ENCODE results near the gene GPR84. TPM values are rescaled to one million over a fixed set of nuclear protein-coding genes. Genes with fewer than 3 reads are reported as not detected.

The GPR84 gene
- total and polyA plus RNA-seq, 9 of the 15 experiments (the other 6 are each of a cell fraction or from before 2014, with no cell fraction given): 0.07 to 0.18 (median 0.11) TPM; not detected in 5

DNA sequence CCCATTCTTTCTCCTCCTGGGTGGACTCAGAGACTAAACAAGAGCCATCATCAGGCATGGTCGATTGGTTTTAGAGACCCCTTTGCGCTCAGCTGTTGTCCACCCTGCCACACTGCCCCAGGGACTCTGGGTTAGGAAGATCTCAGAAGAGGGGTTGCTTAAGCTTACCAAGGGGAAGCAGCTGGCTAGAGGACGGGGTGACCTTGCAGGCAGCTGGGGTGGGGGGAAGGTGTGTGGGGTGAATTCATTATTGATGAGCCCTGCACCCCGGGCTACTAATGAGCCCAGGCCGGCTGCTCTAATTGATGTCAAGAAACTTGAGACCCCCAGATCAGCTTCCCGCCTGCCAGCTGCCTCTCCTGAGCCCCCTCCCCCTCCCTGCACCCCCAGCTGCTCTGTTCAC, 28.9 kb upstream of the GPR84 start (continued):
- TF ChIP-seq, protein P1, sequence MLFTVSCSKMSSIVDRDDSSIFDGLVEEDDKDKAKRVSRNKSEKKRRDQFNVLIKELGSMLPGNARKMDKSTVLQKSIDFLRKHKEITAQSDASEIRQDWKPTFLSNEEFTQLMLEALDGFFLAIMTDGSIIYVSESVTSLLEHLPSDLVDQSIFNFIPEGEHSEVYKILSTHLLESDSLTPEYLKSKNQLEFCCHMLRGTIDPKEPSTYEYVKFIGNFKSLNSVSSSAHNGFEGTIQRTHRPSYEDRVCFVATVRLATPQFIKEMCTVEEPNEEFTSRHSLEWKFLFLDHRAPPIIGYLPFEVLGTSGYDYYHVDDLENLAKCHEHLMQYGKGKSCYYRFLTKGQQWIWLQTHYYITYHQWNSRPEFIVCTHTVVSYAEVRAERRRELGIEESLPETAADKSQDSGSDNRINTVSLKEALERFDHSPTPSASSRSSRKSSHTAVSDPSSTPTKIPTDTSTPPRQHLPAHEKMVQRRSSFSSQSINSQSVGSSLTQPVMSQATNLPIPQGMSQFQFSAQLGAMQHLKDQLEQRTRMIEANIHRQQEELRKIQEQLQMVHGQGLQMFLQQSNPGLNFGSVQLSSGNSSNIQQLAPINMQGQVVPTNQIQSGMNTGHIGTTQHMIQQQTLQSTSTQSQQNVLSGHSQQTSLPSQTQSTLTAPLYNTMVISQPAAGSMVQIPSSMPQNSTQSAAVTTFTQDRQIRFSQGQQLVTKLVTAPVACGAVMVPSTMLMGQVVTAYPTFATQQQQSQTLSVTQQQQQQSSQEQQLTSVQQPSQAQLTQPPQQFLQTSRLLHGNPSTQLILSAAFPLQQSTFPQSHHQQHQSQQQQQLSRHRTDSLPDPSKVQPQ (CRISPR knock-in tag; IDR thresholded peaks at IDR 0.05; ENCODE audit: borderline replicate concordance): no peak
- no peak for TF ChIP-seq ZNF668 (CRISPR knock-in tag; IDR thresholded peaks at IDR 0.05)
- no peak for TF ChIP-seq NFRKB (IDR thresholded peaks at IDR 0.05; ENCODE audit: low read depth)
- TF ChIP-seq TCF7 (IDR thresholded peaks at IDR 0.05; ENCODE audit: borderline replicate concordance): no peak
- TF ChIP-seq RFX5 (IDR thresholded peaks at IDR 0.05; ENCODE audit: low read depth, low read length): no peak
- no peak for TF ChIP-seq HEY1 (CRISPR knock-in tag; IDR thresholded peaks at IDR 0.05; ENCODE audit: borderline replicate concordance)
- TF ChIP-seq, protein P2, sequence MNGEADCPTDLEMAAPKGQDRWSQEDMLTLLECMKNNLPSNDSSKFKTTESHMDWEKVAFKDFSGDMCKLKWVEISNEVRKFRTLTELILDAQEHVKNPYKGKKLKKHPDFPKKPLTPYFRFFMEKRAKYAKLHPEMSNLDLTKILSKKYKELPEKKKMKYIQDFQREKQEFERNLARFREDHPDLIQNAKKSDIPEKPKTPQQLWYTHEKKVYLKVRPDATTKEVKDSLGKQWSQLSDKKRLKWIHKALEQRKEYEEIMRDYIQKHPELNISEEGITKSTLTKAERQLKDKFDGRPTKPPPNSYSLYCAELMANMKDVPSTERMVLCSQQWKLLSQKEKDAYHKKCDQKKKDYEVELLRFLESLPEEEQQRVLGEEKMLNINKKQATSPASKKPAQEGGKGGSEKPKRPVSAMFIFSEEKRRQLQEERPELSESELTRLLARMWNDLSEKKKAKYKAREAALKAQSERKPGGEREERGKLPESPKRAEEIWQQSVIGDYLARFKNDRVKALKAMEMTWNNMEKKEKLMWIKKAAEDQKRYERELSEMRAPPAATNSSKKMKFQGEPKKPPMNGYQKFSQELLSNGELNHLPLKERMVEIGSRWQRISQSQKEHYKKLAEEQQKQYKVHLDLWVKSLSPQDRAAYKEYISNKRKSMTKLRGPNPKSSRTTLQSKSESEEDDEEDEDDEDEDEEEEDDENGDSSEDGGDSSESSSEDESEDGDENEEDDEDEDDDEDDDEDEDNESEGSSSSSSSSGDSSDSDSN (IDR thresholded peaks at IDR 0.05; ENCODE audit: borderline replicate concordance in 1 of 2, low read depth in 2 of 2, low read length in 2 of 2): no peak
- TF ChIP-seq, protein P3, sequence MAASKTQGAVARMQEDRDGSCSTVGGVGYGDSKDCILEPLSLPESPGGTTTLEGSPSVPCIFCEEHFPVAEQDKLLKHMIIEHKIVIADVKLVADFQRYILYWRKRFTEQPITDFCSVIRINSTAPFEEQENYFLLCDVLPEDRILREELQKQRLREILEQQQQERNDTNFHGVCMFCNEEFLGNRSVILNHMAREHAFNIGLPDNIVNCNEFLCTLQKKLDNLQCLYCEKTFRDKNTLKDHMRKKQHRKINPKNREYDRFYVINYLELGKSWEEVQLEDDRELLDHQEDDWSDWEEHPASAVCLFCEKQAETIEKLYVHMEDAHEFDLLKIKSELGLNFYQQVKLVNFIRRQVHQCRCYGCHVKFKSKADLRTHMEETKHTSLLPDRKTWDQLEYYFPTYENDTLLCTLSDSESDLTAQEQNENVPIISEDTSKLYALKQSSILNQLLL (CRISPR knock-in tag; IDR thresholded peaks at IDR 0.05; ENCODE audit: borderline replicate concordance): no peak
- TF ChIP-seq TFAP4 (CRISPR knock-in tag; IDR thresholded peaks at IDR 0.05; ENCODE audit: borderline replicate concordance): peak; percentile 64; the same call in 1 of the 2 replicates
- TF ChIP-seq NCOA6 (IDR thresholded peaks at IDR 0.05): no peak
- no peak for TF ChIP-seq ATF1 (CRISPR knock-in tag; IDR thresholded peaks at IDR 0.05)
- no peak for TF ChIP-seq ATF1 (tag; IDR thresholded peaks at IDR 0.05)
- TF ChIP-seq ESRRA (IDR thresholded peaks at IDR 0.05; ENCODE audit: borderline replicate concordance, low read depth): peak; percentile 55
- TF ChIP-seq NR2C2 (CRISPR knock-in tag; IDR thresholded peaks at IDR 0.05): no peak
- TF ChIP-seq NR2C2 (tag; IDR thresholded peaks at IDR 0.05): no peak

All from K562 (cell line).